ENCODE data around the gene IPO5. TPM values are rescaled to one million over a fixed set of nuclear protein-coding genes. Genes with fewer than 3 reads are reported as not detected.
"Not testable (repeated sequence)": the region's sequence is repeated elsewhere in the genome, so short reads cannot be mapped to it uniquely, and the experiment has no call there.

IPO5 gene
- total and polyA plus RNA-seq, 2 of the 4 experiments (the other 2 are of a cell fraction): 89.2 to 270 TPM

GRCh38 chr13:97951376-97951775 is 2.1 kb upstream of the IPO5 start:
- ATAC-seq (ENCODE audit: low read depth) (no peak), DNase-seq (no peak)
- Histone ChIP-seq H3K9ac (ENCODE audit: low read depth, low read length) (no peak overlapping the region), H3K9me3 (ENCODE audit: control insufficient read depth, insufficient read depth, low read length) (no peaks in the 10 kb centered on the region), H3K27me3 (ENCODE audit: control insufficient read depth, insufficient read depth, low read length) (no peaks in the 10 kb centered on the region), H2AK9ac (replicated peaks; ENCODE audit: low read depth, low read length, poor library complexity) (no peak overlapping the region), H2AK5ac (ENCODE audit: low read depth, low read length) (0 out of 2 replicates have a peak overlapping the region, but pooled peaks have one; percentile 7), H2BK20ac (ENCODE audit: low read depth, low read length) (peak overlapping the region; percentile 48; the same call in 1 of the 2 replicates), H2BK5ac (ENCODE audit: low read depth, low read length, poor library complexity, severe bottlenecking) (no peak overlapping the region), H3K14ac (replicated peaks; ENCODE audit: low read depth, low read length) (peak overlapping the region; percentile 1; the same call in 1 of the 2 replicates), H3K56ac (ENCODE audit: extremely low read depth, insufficient read depth, low read length) (no peak overlapping the region), H4K8ac (ENCODE audit: low read depth in 2 of 2, low read length in 2 of 2) (no peak overlapping the region), H3K4me2 (ENCODE audit: low read depth, low read length) (no peak overlapping the region), H3K23ac (ENCODE audit: low read depth, low read length) (no peak overlapping the region), H3K4me1 (ENCODE audit: control insufficient read depth, insufficient read depth, low read length) (peaks cover 7% of the 10 kb centered on the region), H4K91ac (ENCODE audit: insufficient read depth, low read depth, low read length) (no peak overlapping the region; the same call in 1 of the 2 replicates), H4K5ac (ENCODE audit: low read depth, low read length) (no peak overlapping the region), H3K27ac (ENCODE audit: insufficient read depth, low read length) (no peak overlapping the region), H3K79me1 (ENCODE audit: low read depth in 1 of 2, low read length in 2 of 2) (no peaks in the 10 kb centered on the region), H2BK15ac (ENCODE audit: low read depth, low read length) (no peak overlapping the region), H2BK120ac (ENCODE audit: low read depth, low read length) (peak overlapping the region; percentile 52; the same call in 1 of the 2 replicates), H3K4ac (ENCODE audit: low read depth, low read length) (peak overlapping the region; percentile 28; the same call in 1 of the 2 replicates), H3K36me3 (ENCODE audit: control insufficient read depth, insufficient read depth, low read length) (no peaks in the 10 kb centered on the region), H3K18ac (ENCODE audit: low read depth, low read length) (no peak overlapping the region), H3K9me1 (ENCODE audit: insufficient read depth, low read length) (no peaks in the 10 kb centered on the region; the same call in 1 of the 2 replicates), H3K4me3 (ENCODE audit: insufficient read depth, low read depth, low read length) (no peak overlapping the region), H4K20me1 (ENCODE audit: insufficient read depth, low read length) (no peaks in the 10 kb centered on the region), H2AFZ (replicated peaks; ENCODE audit: low read length, poor library complexity) (no peak overlapping the region)
- in situ Hi-C loops (cut with MboI; ENCODE audit: low sequenced_read_pairs) (no loop called here), dilution Hi-C loops (cut with HindIII; ENCODE audit: low sequenced_read_pairs, unreplicated experiment) (no loop called here), intact Hi-C loops (cut with micrococcal nuclease) (no loop called here)
- no TSS peak for BruUV-seq (replicated peaks)
- TF ChIP-seq CEBPB (IDR thresholded peaks at IDR 0.05; ENCODE audit: low read depth, low read length) (peak; percentile 72), ELK1 (IDR thresholded peaks at IDR 0.05; ENCODE audit: borderline replicate concordance, low read depth, low read length) (no peak), FOS (IDR thresholded peaks at IDR 0.05; ENCODE audit: low read depth, low read length) (no peak), MAFK (IDR thresholded peaks at IDR 0.05; ENCODE audit: low read depth, low read length) (no peak), MXI1 (IDR thresholded peaks at IDR 0.05; ENCODE audit: borderline replicate concordance, low read depth, low read length) (no peak), RAD21 (IDR thresholded peaks at IDR 0.05; ENCODE audit: low read length) (no peak), USF2 (IDR thresholded peaks at IDR 0.05; ENCODE audit: low read depth, low read length) (no peak)
- ChIA-PET POLR2A (ENCODE audit: unreplicated experiment) (no interaction called here), CTCF (no interaction called here)
- WGBS, 2 experiments (ENCODE audit: extremely low coverage in 2 of 2, insufficient read length in 1 of 2): no CpG with 5 or more reads among the region's 4 CpGs

GRCh38 chr13:97952831-97953230 is 644 bp upstream of the IPO5 start:
- H2AFZ ChIP-seq (replicated peaks; ENCODE audit: low read length, poor library complexity); H3K4me2 ChIP-seq (ENCODE audit: low read depth, low read length); dilution Hi-C loops (cut with HindIII; ENCODE audit: low sequenced_read_pairs, unreplicated experiment); H3K36me3 ChIP-seq (ENCODE audit: control insufficient read depth, insufficient read depth, low read length); H3K4ac ChIP-seq (ENCODE audit: low read depth, low read length); H3K27ac ChIP-seq (ENCODE audit: insufficient read depth, low read length); H4K20me1 ChIP-seq (ENCODE audit: insufficient read depth, low read length); H4K91ac ChIP-seq (ENCODE audit: insufficient read depth, low read depth, low read length); H3K18ac ChIP-seq (ENCODE audit: low read depth, low read length); H3K23ac ChIP-seq (ENCODE audit: low read depth, low read length); H3K79me1 ChIP-seq (ENCODE audit: low read depth in 1 of 2, low read length in 2 of 2); ATAC-seq (ENCODE audit: low read depth); H3K56ac ChIP-seq (ENCODE audit: extremely low read depth, insufficient read depth, low read length); H2AK5ac ChIP-seq (ENCODE audit: low read depth, low read length); H3K9ac ChIP-seq (ENCODE audit: low read depth, low read length); H2BK120ac ChIP-seq (ENCODE audit: low read depth, low read length); H3K9me1 ChIP-seq (ENCODE audit: insufficient read depth, low read length); H3K27me3 ChIP-seq (ENCODE audit: control insufficient read depth, insufficient read depth, low read length); BruUV-seq (replicated peaks); POLR2A ChIA-PET (ENCODE audit: unreplicated experiment); H3K9me3 ChIP-seq (ENCODE audit: control insufficient read depth, insufficient read depth, low read length); in situ Hi-C loops (cut with MboI; ENCODE audit: low sequenced_read_pairs); H2BK5ac ChIP-seq (ENCODE audit: low read depth, low read length, poor library complexity, severe bottlenecking); H3K4me1 ChIP-seq (ENCODE audit: control insufficient read depth, insufficient read depth, low read length); H4K5ac ChIP-seq (ENCODE audit: low read depth, low read length); DNase-seq; H2BK20ac ChIP-seq (ENCODE audit: low read depth, low read length); H3K14ac ChIP-seq (replicated peaks; ENCODE audit: low read depth, low read length); intact Hi-C loops (cut with micrococcal nuclease); H4K8ac ChIP-seq (ENCODE audit: low read depth in 2 of 2, low read length in 2 of 2); H3K4me3 ChIP-seq (ENCODE audit: insufficient read depth, low read depth, low read length); H2AK9ac ChIP-seq (replicated peaks; ENCODE audit: low read depth, low read length, poor library complexity); H2BK15ac ChIP-seq (ENCODE audit: low read depth, low read length): not testable (repeated sequence)
- no CpG with 5 or more reads among the region's 4 CpGs for WGBS, 2 experiments (ENCODE audit: extremely low coverage in 2 of 2, insufficient read length in 1 of 2)
- CTCF ChIA-PET: interaction anchor here (1.0 kb wide), 1 partner anchor 8 kb away, joined by 3 read pairs; no protein-coding TSS in a partner anchor

Data from IMR-90 (cell line).